Endothelial cell of umbilical vein (primary cell): Measurements from ENCODE around the gene HOXA3. TPM values are rescaled to one million over a fixed set of nuclear protein-coding genes. Genes with fewer than 3 reads are reported as not detected.

ENCODE experiments used
- BruUV-seq: library from RNA; stranded (reverse); fragments of 400-500 nt; replicated peaks from 2 replicates; lab custom pipeline; 2021; lab: Mats Ljungman, UMichigan
- CTCF ChIA-PET: fragments of 300-600, 350-600 bp; sonication (Branson Sonifier 250); formaldehyde crosslinking; loops from one replicate; lab custom pipeline; 2021; ENCODE audit warnings: antibody characterized with exemption, inconsistent platforms; lab: Charles Lee
- POLR2A ChIA-PET: fragments of 300-600, 350-600 bp; sonication (Branson Sonifier 250); formaldehyde crosslinking; loops from one replicate; lab custom pipeline; 2021; ENCODE audit warnings: antibody characterized with exemption, inconsistent platforms; lab: Charles Lee
- DNase-seq: peaks from one replicate; pipeline ENCODE4 v3.0.0-alpha.2; 2011; ENCODE audit warnings: low read depth, low spot score
- FAIRE-seq: peaks from 2 replicates; lab custom pipeline; 2011; peaks lifted over from hg19 to GRCh38; lab: Jason Lieb, UNC
- H2AFZ ChIP-seq: 2 replicates; pipeline ENCODE4 v1.6.0; 2012; ENCODE audit warnings: low read depth, low read length, control low read depth, inconsistent platforms
- H3K27ac ChIP-seq: 2 replicates; pipeline ENCODE4 v1.5.1; 2011; ENCODE audit warnings: low read depth, mild to moderate bottlenecking, control low read depth, low read length, moderate library complexity; ENCODE audit not compliant: insufficient read depth
- H3K27me3 ChIP-seq, 2 experiments: 2 replicates each; pipeline versions ENCODE4 v1.6.0 to v1.6.1; 2011; ENCODE audit warnings: low read length in 2 of 2, mixed read lengths in 1 of 2; ENCODE audit not compliant: control insufficient read depth in 2 of 2, insufficient read depth in 2 of 2
- H3K36me3 ChIP-seq, 2 experiments: 2 replicates in 1 of 2; 3 replicates in 1 of 2; pipeline ENCODE4 v1.5.1; 2011; ENCODE audit warnings: low read length in 2 of 2, mild to moderate bottlenecking in 1 of 2, moderate library complexity in 1 of 2; ENCODE audit not compliant: control insufficient read depth in 2 of 2, insufficient read depth in 2 of 2; ENCODE audit errors: extremely low read depth in 1 of 2
- H3K4me1 ChIP-seq: 3 replicates; pipeline ENCODE4 v1.5.1; 2011; ENCODE audit warnings: mild to moderate bottlenecking, low read length; ENCODE audit not compliant: control insufficient read depth, insufficient read depth; ENCODE audit errors: extremely low read depth
- H3K4me2 ChIP-seq: 2 replicates; pipeline ENCODE4 v1.6.1; 2011; ENCODE audit warnings: low read length, control low read depth, mixed read lengths; ENCODE audit not compliant: insufficient read depth
- H3K4me3 ChIP-seq, 3 experiments: fragments of 200-600 bp in 1 of 3; sonication (generic), shearing (Covaris generic) in 1 of 3; replicated peaks in 1 of 3; 2 replicates each; pipeline ENCODE4 v1.5.1; 2011 to 2016; ENCODE audit warnings: control low read depth in 3 of 3, low read length in 3 of 3, mild to moderate bottlenecking in 2 of 3, inconsistent platforms in 1 of 3, low read depth in 1 of 3, moderate library complexity in 1 of 3; ENCODE audit not compliant: insufficient read depth in 1 of 3
- H3K79me2 ChIP-seq: 2 replicates; pipeline ENCODE4 v1.6.0; 2012; ENCODE audit warnings: low read length, inconsistent platforms; ENCODE audit not compliant: control insufficient read depth, insufficient read depth
- H3K9ac ChIP-seq: replicated peaks from 2 replicates; pipeline ENCODE3; 2011; ENCODE audit warnings: low read length, control low read depth; ENCODE audit not compliant: insufficient read depth; ENCODE audit errors: extremely low read depth
- H3K9me1 ChIP-seq: replicated peaks from 3 replicates; pipeline ENCODE4 v1.6.0; 2011; ENCODE audit warnings: mild to moderate bottlenecking, low read length; ENCODE audit not compliant: control insufficient read depth, insufficient read depth; ENCODE audit errors: extremely low read depth
- H3K9me3 ChIP-seq: replicated peaks from 2 replicates; pipeline ENCODE4 v1.5.1; 2012; ENCODE audit warnings: low read length, inconsistent platforms; ENCODE audit not compliant: control insufficient read depth, insufficient read depth
- H4K20me1 ChIP-seq: replicated peaks from 2 replicates; pipeline ENCODE3; 2011; ENCODE audit warnings: mild to moderate bottlenecking, low read length; ENCODE audit not compliant: control insufficient read depth, insufficient read depth; ENCODE audit errors: extremely low read depth
- GATA2 ChIP-seq: IDR thresholded peaks from 2 replicates; pipeline ENCODE4 v1.7.0; 2011; ENCODE audit warnings: low read depth, mild to moderate bottlenecking, moderate library complexity, mixed read lengths, low read length; ENCODE audit not compliant: insufficient read length, insufficient read depth
- dilution Hi-C: fragments of 300-500 bp; cut with MboI; formaldehyde crosslinking; loops from one replicate; pipeline ENCODE4 v1.15.0; 2019; ENCODE audit warnings: low sequenced_read_pairs; ENCODE audit not compliant: extremely low pct_ligation_motif_present
- intact Hi-C: fragments of 100-400 bp; cut with micrococcal nuclease; formaldehyde crosslinking; loops from one replicate; pipeline ENCODE4 v1.10.0; 2022
- polyA plus RNA-seq, 4 experiments: library from polyadenylated mRNA; depleted of rRNA in 3 of 4; stranded (reverse) in 3 of 4; unstranded in 1 of 4; fragments of >200 nt; gene quantifications; 2 replicates each; pipeline versions ENCODE4 v1.2.1 to v1.2.3, GENCODE V29; 2011 to 2012; ENCODE audit warnings: missing spikeins in 1 of 4
- total RNA-seq: library from RNA; stranded (reverse); gene quantifications from 2 replicates; pipeline ENCODE4 v1.2.3, GENCODE V29; 2021
- TF ChIP-seq, protein P1 (sequence below), 2 donors: IDR thresholded peaks; 1 replicate in 1 of 2; 2 replicates in 1 of 2; pipeline ENCODE4 v1.5.1; 2011; ENCODE audit warnings: low read length in 2 of 2, mild to moderate bottlenecking in 2 of 2, moderate library complexity in 2 of 2, control low read depth in 1 of 2, inconsistent platforms in 1 of 2, low read depth in 1 of 2; ENCODE audit not compliant: insufficient read depth in 1 of 2; ENCODE audit errors: extremely low read depth in 1 of 2

Gene HOXA3
- total and polyA plus RNA-seq, 2 donors (not counting 3 experiments of a cell fraction or from before 2014, with no cell fraction given), result 4.7 to 14.0 TPM

DNA sequence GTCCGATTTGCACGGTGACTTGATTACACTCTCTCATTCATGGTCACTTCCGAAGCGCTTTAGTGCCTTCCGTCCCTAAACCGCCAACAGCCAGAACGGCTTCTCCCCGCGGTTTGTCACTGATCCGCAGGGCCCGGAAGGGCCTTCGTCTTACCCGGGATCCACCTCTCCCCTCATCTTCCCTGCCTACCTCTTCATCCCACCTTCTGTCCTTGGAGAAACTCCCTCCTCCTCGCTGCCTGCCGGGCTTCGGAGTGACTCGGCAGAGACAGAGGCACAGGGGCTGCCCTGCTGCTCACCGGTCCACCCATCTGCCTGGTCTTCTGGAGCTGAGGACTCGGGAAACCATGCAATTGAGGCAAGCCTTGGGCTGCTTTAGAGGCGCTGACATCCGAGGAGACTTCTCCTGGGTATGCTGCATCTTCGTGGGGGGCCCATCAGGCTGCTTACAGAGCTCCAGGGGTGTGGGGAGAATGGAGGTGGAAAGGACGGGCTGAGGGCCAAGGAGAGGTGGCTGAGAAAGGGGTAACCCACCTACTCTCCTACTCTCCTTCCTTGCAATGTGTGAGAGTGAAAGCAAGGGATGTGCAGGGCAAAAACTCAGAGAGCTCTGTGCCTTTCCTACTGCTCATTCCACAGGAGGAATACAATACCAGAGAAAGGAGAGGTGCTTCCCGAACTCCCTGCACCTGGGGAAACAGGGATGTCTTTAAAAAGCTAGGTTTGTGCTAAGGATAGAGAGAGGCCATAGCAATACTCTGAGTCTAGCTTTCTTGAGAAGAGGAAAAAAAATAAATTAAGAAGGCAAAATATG lies 33.7 kb upstream of the HOXA3 start:
- peak overlapping the region; percentile 88 for H3K9ac ChIP-seq
- ChIA-PET CTCF (interaction anchor here (1.0 to 6.0 kb wide), 15 partner anchors 7 to 908 kb away, joined by 3 to 49 read pairs (median 4); partner anchors contain the start of genes HOXA10, HOXA13 and HOXA7), POLR2A (interaction anchor here (2.0 kb wide), 2 partner anchors 17 to 20 kb away, joined by 5 to 6 read pairs; no protein-coding TSS in a partner anchor)
- H3K9me3 ChIP-seq, result no peaks in the 10 kb centered on the region
- H3K4me1 ChIP-seq, result peaks cover 68% of the 10 kb centered on the region
- no peaks in the 10 kb centered on the region for H3K9me1 ChIP-seq
- TF ChIP-seq, protein P1, sequence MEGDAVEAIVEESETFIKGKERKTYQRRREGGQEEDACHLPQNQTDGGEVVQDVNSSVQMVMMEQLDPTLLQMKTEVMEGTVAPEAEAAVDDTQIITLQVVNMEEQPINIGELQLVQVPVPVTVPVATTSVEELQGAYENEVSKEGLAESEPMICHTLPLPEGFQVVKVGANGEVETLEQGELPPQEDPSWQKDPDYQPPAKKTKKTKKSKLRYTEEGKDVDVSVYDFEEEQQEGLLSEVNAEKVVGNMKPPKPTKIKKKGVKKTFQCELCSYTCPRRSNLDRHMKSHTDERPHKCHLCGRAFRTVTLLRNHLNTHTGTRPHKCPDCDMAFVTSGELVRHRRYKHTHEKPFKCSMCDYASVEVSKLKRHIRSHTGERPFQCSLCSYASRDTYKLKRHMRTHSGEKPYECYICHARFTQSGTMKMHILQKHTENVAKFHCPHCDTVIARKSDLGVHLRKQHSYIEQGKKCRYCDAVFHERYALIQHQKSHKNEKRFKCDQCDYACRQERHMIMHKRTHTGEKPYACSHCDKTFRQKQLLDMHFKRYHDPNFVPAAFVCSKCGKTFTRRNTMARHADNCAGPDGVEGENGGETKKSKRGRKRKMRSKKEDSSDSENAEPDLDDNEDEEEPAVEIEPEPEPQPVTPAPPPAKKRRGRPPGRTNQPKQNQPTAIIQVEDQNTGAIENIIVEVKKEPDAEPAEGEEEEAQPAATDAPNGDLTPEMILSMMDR (IDR thresholded peaks at IDR 0.05; ENCODE audit: extremely low read depth in 1 of 2, insufficient read depth in 1 of 2, low read depth in 1 of 2, low read length in 2 of 2), result no peak
- no peak for TF ChIP-seq GATA2
- H2AFZ ChIP-seq, result peak overlapping the region; percentile 26
- FAIRE-seq (no peak), DNase-seq (peak; percentile 58)
- H3K36me3 ChIP-seq, result no peaks in the 10 kb centered on the region
- H3K4me3 ChIP-seq, result peak overlapping the region; percentile 48 to 84 (median 82)
- no TSS peak for BruUV-seq
- peak overlapping the region; percentile 90 for H3K27ac ChIP-seq
- H3K4me2 ChIP-seq, result peak overlapping the region; percentile 82
- dilution Hi-C loops (no loop called here), intact Hi-C loops (loop anchor here (1.0 to 5.0 kb wide), 2 partner anchors 9 to 1329 kb away; no protein-coding TSS in a partner anchor)
- peaks cover 64% of the 10 kb centered on the region for H3K79me2 ChIP-seq
- no peaks in the 10 kb centered on the region for H3K27me3 ChIP-seq
- H4K20me1 ChIP-seq, result no peaks in the 10 kb centered on the region
